H9 (cell line): Measurements from ENCODE around the gene NRXN2. TPM values are rescaled to one million over a fixed set of nuclear protein-coding genes. Genes with fewer than 3 reads are reported as not detected.
A peak's percentile ranks its signal among the peaks of the same experiment; 100 is the strongest.

Source experiments
- DNase-seq: peaks from one replicate; pipeline ENCODE4 v3.0.0-alpha.2; 2017
- H2AFZ ChIP-seq: one replicate; pipeline ENCODE4 v1.6.1; 2013; ENCODE audit warnings: mild to moderate bottlenecking, low read length, control low read depth, moderate library complexity
- H2AK5ac ChIP-seq: 2 replicates; pipeline ENCODE4 v1.6.1; 2013; ENCODE audit warnings: low read length, control low read depth, mixed read lengths; ENCODE audit not compliant: insufficient read length
- H2BK120ac ChIP-seq: one replicate; pipeline ENCODE4 v1.6.1; 2013; ENCODE audit warnings: low read depth, mild to moderate bottlenecking, low read length, control low read depth, inconsistent platforms; ENCODE audit not compliant: poor library complexity, severe bottlenecking
- H2BK12ac ChIP-seq: 2 replicates; pipeline ENCODE4 v1.6.1; 2013; ENCODE audit warnings: low read length, control low read depth, mixed read lengths, low read depth; ENCODE audit not compliant: insufficient read length
- H2BK15ac ChIP-seq: 2 replicates; pipeline ENCODE4 v1.6.1; 2013; ENCODE audit warnings: low read depth, low read length, control low read depth
- H2BK20ac ChIP-seq: one replicate; pipeline ENCODE4 v1.6.1; 2013; ENCODE audit warnings: low read depth, mild to moderate bottlenecking, low read length, control low read depth, inconsistent platforms; ENCODE audit not compliant: poor library complexity, severe bottlenecking
- H2BK5ac ChIP-seq: 2 replicates; pipeline ENCODE4 v1.6.1; 2013; ENCODE audit warnings: low read length, control low read depth, mixed read lengths; ENCODE audit not compliant: insufficient read length
- H3K14ac ChIP-seq: 2 replicates; pipeline ENCODE4 v1.6.1; 2013; ENCODE audit warnings: low read length, control low read depth; ENCODE audit not compliant: insufficient read depth
- H3K18ac ChIP-seq: 2 replicates; pipeline ENCODE4 v1.6.1; 2013; ENCODE audit warnings: low read depth, mild to moderate bottlenecking, mixed read lengths, low read length, control low read depth; ENCODE audit not compliant: insufficient read length
- H3K23ac ChIP-seq: 2 replicates; pipeline ENCODE4 v1.6.1; 2013; ENCODE audit warnings: low read length, control low read depth, mixed read lengths, low read depth; ENCODE audit not compliant: insufficient read length
- H3K23me2 ChIP-seq: 2 replicates; pipeline ENCODE4 v1.6.1; 2013; ENCODE audit warnings: low read depth, mild to moderate bottlenecking, mixed read lengths, low read length, control low read depth; ENCODE audit not compliant: insufficient read length, poor library complexity, severe bottlenecking
- H3K27ac ChIP-seq: 2 replicates; pipeline ENCODE4 v1.5.1; 2013; ENCODE audit warnings: low read length, control low read depth, mixed read lengths, low read depth; ENCODE audit not compliant: insufficient read length
- H3K27me3 ChIP-seq: 2 replicates; pipeline ENCODE4 v1.6.1; 2013; ENCODE audit warnings: low read length, control low read depth, inconsistent platforms; ENCODE audit not compliant: insufficient read depth
- H3K4ac ChIP-seq: 2 replicates; pipeline ENCODE4 v1.6.1; 2013; ENCODE audit warnings: low read depth, mild to moderate bottlenecking, control low read depth, inconsistent platforms, low read length, moderate library complexity
- H3K4me1 ChIP-seq: 2 replicates; pipeline ENCODE4 v1.6.1; 2013; ENCODE audit warnings: low read length, control low read depth, inconsistent platforms; ENCODE audit not compliant: insufficient read depth
- H3K4me2 ChIP-seq: 2 replicates; pipeline ENCODE4 v1.6.1; 2013; ENCODE audit warnings: low read length, control low read depth, mixed read lengths; ENCODE audit not compliant: insufficient read length, insufficient read depth
- H3K56ac ChIP-seq: 2 replicates; pipeline ENCODE4 v1.6.1; 2013; ENCODE audit warnings: low read depth, mild to moderate bottlenecking, mixed read lengths, low read length, control low read depth; ENCODE audit not compliant: insufficient read length
- H3K79me1 ChIP-seq: 2 replicates; pipeline ENCODE4 v1.6.1; 2013; ENCODE audit warnings: low read depth, mild to moderate bottlenecking, moderate library complexity, low read length, control low read depth, inconsistent platforms; ENCODE audit not compliant: insufficient read depth, poor library complexity, severe bottlenecking
- H3K79me2 ChIP-seq: 2 replicates; pipeline ENCODE4 v1.6.1; 2013; ENCODE audit warnings: low read length, control low read depth, inconsistent platforms; ENCODE audit not compliant: insufficient read depth
- H3K9ac ChIP-seq: 2 replicates; pipeline ENCODE4 v1.6.1; 2013; ENCODE audit warnings: low read length, control low read depth, mixed read lengths; ENCODE audit not compliant: insufficient read length; ENCODE audit errors: extremely low read depth
- H3K9me3 ChIP-seq: one replicate; pipeline ENCODE4 v1.6.1; 2013; ENCODE audit warnings: low read depth, low read length, inconsistent platforms; ENCODE audit not compliant: control insufficient read depth
- H3T11ph ChIP-seq: one replicate; pipeline ENCODE4 v1.6.1; 2013; ENCODE audit warnings: mild to moderate bottlenecking, low read length, control low read depth, inconsistent platforms
- H4K20me1 ChIP-seq: one replicate; pipeline ENCODE4 v1.6.1; 2013; ENCODE audit not compliant: control insufficient read depth, insufficient read length, insufficient read depth
- H4K5ac ChIP-seq: 2 replicates; pipeline ENCODE4 v1.6.1; 2013; ENCODE audit warnings: low read depth, mild to moderate bottlenecking, mixed read lengths, low read length, control low read depth; ENCODE audit not compliant: insufficient read length
- H4K8ac ChIP-seq: replicated peaks from 2 replicates; pipeline ENCODE4 v1.6.1; 2013; ENCODE audit warnings: low read length, control low read depth, mixed read lengths, low read depth; ENCODE audit not compliant: insufficient read length
- H4K91ac ChIP-seq: 2 replicates; pipeline ENCODE4 v1.6.1; 2013; ENCODE audit warnings: low read depth, mild to moderate bottlenecking, moderate library complexity, mixed read lengths, low read length, control low read depth; ENCODE audit not compliant: insufficient read length
- H3K27ac Mint-ChIP-seq, 3 experiments: 2 replicates in 2 of 3; 3 replicates in 1 of 3; pipeline ENCODE4 v1.8.0; 2020 to 2021; ENCODE audit warnings: mixed read lengths in 3 of 3, mild to moderate bottlenecking in 1 of 3, moderate library complexity in 1 of 3
- H3K27me3 Mint-ChIP-seq: 2 replicates; pipeline ENCODE4 v1.8.0; 2021; ENCODE audit warnings: low read depth, mild to moderate bottlenecking, moderate library complexity, mixed read lengths
- H3K36me3 Mint-ChIP-seq, 3 experiments: 2 replicates in 2 of 3; 3 replicates in 1 of 3; pipeline ENCODE4 v1.8.0; 2020 to 2021; ENCODE audit warnings: low read depth in 3 of 3, mixed read lengths in 3 of 3; ENCODE audit not compliant: insufficient read depth in 1 of 3
- H3K4me1 Mint-ChIP-seq, 2 experiments: 2 replicates each; pipeline ENCODE4 v1.8.0; 2020; ENCODE audit warnings: mixed read lengths in 2 of 2
- H3K4me3 Mint-ChIP-seq, 2 experiments: 2 replicates in 1 of 2; 3 replicates in 1 of 2; pipeline ENCODE4 v1.8.0; 2020 to 2021; ENCODE audit warnings: mild to moderate bottlenecking in 2 of 2, mixed read lengths in 2 of 2, moderate library complexity in 1 of 2
- H3K9me3 Mint-ChIP-seq, 2 experiments: 2 replicates in 1 of 2; 3 replicates in 1 of 2; pipeline ENCODE4 v1.8.0; 2020; ENCODE audit warnings: mild to moderate bottlenecking in 2 of 2, mixed read lengths in 2 of 2, moderate library complexity in 1 of 2
- WGBS: extraction: QIAGEN DNeasy Blood & Tissue Kit; methylation state at CpG from one replicate; pipeline ENCODE4 v1.1.7; 2013; ENCODE audit warnings: missing lambda C conversion rate, low lambda C conversion rate, mixed read lengths; ENCODE audit not compliant: insufficient read length; ENCODE audit errors: extremely low coverage; 5-methylcytosine and 5-hydroxymethylcytosine counted together
- total RNA-seq: library from RNA; stranded (reverse); gene quantifications from 2 replicates; pipeline ENCODE4 v1.2.1, GENCODE V29; 2021
- TF ChIP-seq, protein P1 (sequence below): fragments of 200-600 bp; sonication (generic); conservative IDR thresholded peaks from 3 replicates; pipeline ENCODE4 v1.8.0; 2021; ENCODE audit warnings: antibody characterized with exemption, mild to moderate bottlenecking

NRXN2 gene
- total RNA-seq, 1 experiment from 2014 or later = 3.9 TPM

GRCh38 chr11:64771861-64772260, 48.9 kb upstream of the NRXN2 start:
- no peak overlapping the region for H3K4ac ChIP-seq
- no peak overlapping the region for H2AK5ac ChIP-seq
- Mint-ChIP-seq H3K27me3 (no peaks in the 10 kb centered on the region), H3K4me1 (peaks cover 24 to 34% of the 10 kb centered on the region in 2 experiments), H3K36me3 (peaks cover 91 to 100% (median 100%) of the 10 kb centered on the region in 3 experiments), H3K4me3 (no peak overlapping the region), H3K9me3 (no peaks in the 10 kb centered on the region), H3K27ac (peak overlapping the region in 1 of 3 experiments; percentile 86; a peak in 2 of 7 replicates)
- H3K79me1 ChIP-seq = peaks cover 10% of the 10 kb centered on the region
- no peak for DNase-seq
- no peaks in the 10 kb centered on the region for H3K4me1 ChIP-seq
- no CpG with 5 or more reads among the region's 2 CpGs for WGBS
- no peak overlapping the region for H4K8ac ChIP-seq
- peaks cover 3% of the 10 kb centered on the region for H4K20me1 ChIP-seq
- H2BK15ac ChIP-seq = no peak overlapping the region
- H3K9me3 ChIP-seq = no peaks in the 10 kb centered on the region
- no peak overlapping the region for H3T11ph ChIP-seq
- H3K56ac ChIP-seq = no peak overlapping the region
- no peak overlapping the region for H2BK12ac ChIP-seq
- H3K27me3 ChIP-seq = no peaks in the 10 kb centered on the region
- no peaks in the 10 kb centered on the region for H3K23me2 ChIP-seq
- H3K14ac ChIP-seq = no peak overlapping the region
- no peak overlapping the region for H3K27ac ChIP-seq
- H3K9ac ChIP-seq = no peak overlapping the region
- no peak overlapping the region for H4K91ac ChIP-seq
- TF ChIP-seq, protein P1, sequence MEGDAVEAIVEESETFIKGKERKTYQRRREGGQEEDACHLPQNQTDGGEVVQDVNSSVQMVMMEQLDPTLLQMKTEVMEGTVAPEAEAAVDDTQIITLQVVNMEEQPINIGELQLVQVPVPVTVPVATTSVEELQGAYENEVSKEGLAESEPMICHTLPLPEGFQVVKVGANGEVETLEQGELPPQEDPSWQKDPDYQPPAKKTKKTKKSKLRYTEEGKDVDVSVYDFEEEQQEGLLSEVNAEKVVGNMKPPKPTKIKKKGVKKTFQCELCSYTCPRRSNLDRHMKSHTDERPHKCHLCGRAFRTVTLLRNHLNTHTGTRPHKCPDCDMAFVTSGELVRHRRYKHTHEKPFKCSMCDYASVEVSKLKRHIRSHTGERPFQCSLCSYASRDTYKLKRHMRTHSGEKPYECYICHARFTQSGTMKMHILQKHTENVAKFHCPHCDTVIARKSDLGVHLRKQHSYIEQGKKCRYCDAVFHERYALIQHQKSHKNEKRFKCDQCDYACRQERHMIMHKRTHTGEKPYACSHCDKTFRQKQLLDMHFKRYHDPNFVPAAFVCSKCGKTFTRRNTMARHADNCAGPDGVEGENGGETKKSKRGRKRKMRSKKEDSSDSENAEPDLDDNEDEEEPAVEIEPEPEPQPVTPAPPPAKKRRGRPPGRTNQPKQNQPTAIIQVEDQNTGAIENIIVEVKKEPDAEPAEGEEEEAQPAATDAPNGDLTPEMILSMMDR = no peak
- H4K5ac ChIP-seq = no peak overlapping the region
- H2BK120ac ChIP-seq = no peak overlapping the region
- no peak overlapping the region for H2BK20ac ChIP-seq
- no peak overlapping the region for H2AFZ ChIP-seq
- no peak overlapping the region for H3K4me2 ChIP-seq
- H3K18ac ChIP-seq = no peak overlapping the region
- peaks cover 19% of the 10 kb centered on the region for H3K79me2 ChIP-seq
- H2BK5ac ChIP-seq = no peak overlapping the region
- no peak overlapping the region for H3K23ac ChIP-seq
